Right lung (tissue), 5 donors: Measurements from ENCODE around the gene TPP1. TPM values are rescaled to one million over a fixed set of nuclear protein-coding genes. Genes with fewer than 3 reads are reported as not detected.

Experiments
- DNase-seq, 2 donors: peaks; one replicate each; pipeline ENCODE4 v3.0.0-alpha.2; 2013
- polyA plus RNA-seq, 5 donors: library from polyadenylated mRNA; unstranded; fragments of 120-200 nt; gene quantifications; one replicate each; pipeline versions ENCODE4 v1.2.1 to v1.2.3, GENCODE V29; 2013; ENCODE audit warnings: inconsistent platforms in 1 of 5, low replicate concordance in 1 of 5; ENCODE audit not compliant: insufficient read length in 5 of 5, insufficient read depth in 1 of 5

The TPP1 gene
- polyA plus RNA-seq, 5 donors, result 57.7 to 75.5 (median 72.4) TPM

DNA sequence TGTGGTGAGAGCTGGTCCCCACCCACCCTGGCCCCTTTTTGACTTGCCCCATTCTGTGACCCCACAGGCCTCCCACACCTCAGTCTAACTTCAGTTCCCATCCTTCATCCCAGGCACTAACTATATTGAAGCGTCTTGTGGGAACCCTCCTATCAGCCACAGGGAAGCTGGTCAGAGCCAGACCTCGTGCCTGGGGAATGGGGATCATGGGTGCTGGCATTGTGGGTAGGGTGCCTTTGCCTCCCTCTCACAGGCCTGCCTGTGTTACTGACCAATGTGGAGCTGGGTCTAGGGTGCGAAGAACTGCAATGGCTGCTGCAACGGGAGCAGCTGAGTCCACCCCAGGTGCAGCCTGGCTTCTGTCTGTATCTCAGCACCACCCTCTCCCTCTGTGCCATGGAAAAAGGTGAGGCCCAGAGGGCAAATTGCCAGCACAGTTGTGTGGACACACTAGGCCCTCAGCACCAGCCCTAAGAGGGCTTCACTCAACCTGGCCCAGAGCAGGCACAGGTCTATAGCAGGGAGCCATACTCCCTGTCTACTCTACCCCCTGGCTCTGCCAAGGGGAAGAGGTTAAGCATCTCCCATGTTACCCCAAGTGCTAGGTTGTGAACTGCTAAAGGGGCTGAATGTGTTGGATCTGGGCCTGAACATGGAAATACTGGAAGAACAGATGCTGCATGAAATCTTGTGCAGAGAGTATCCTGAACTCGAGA lies 53.1 kb downstream of the TPP1 start:
- DNase-seq, result no peak

DNA sequence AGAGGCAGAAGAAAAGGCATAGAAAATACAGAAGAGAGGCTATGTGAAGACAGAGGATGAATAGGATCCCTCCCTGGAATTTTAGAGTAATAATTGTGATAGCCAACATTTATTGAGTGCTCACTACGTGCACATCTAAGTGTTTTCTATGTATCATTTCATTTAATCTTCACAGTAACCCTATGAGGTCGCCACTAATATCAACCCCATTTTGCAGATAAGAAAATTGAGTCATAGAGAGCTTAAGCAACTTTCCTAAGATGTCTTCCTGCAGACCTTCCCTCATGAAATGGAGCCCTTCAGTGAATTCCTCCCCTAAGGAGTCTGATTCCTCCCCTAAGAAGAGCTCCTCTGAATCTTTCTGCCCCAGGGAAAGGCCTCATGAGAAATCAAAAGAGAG lies 53.9 kb downstream of the TPP1 start:
- no peak for DNase-seq

DNA sequence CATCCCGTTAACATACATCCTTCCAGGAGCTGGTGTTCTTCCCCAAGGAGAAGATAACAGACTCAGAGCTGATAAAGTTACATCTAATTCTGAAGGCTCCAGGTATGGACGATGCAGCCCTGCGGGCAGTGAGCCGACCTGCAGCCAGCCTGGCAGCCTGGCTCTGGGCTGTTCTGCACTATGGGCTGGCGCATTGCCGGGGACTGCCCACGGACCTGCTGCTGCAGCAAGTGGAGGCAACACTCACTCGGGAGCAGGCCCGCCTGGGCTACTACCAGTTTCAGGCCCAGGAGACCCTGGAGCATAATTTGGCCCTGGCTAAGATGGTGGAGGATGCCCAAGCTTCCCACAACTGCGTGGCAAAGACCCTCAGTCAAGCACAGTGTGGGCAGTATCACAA lies 55.6 kb downstream of the TPP1 start:
- no peak for DNase-seq

DNA sequence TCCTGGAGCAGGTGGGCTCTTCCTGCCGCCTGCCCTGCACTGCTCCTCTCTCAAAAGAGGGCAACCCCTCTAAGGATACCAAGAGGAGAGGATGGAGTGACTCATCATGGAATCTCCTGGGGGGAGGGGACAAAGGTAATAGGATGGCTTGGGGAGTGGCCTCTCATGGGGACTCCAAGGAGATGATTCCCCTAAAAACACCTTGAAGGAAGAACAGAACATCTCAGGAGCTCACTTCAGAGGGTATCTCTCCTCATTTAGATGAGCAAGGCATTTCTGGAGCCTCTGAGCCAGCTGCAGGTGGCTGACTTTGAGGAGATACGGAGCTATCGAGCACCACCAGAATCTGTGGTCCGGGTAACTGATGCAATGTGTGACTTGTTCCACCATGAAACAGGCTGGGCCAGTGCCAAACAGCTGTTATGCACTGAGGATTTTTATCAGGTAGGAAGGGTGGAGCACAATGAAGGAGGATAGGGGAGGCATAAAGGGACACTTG lies 56.1 kb downstream of the TPP1 start:
- no peak for DNase-seq

Other genes with a start within 250 kb of the TPP1 start
- 10 to 100 TPM; 18.7 to 28.7 (median 22.0) TPM for gene SMPD1, start 228.9 kb downstream of the TPP1 start, polyA plus RNA-seq
- 10 to 100 TPM; 37.6 to 47.4 (median 44.0) TPM for gene APBB1, start 200.3 kb downstream of the TPP1 start, polyA plus RNA-seq
- 1 to 10 TPM; 5.3 to 8.8 (median 8.7) TPM for gene HPX, start 178.4 kb downstream of the TPP1 start, polyA plus RNA-seq
- 10 to 100 TPM; 23.1 to 37.9 (median 27.7) TPM for gene TRIM3, start 145.5 kb downstream of the TPP1 start, polyA plus RNA-seq
- gene ARFIP2, start 138.1 kb downstream of the TPP1 start, polyA plus RNA-seq, result 10 to 100 TPM; 63.9 to 76.8 (median 71.8) TPM
- 10 to 100 TPM; 27.2 to 33.0 (median 29.8) TPM for gene TIMM10B, start 137.9 kb downstream of the TPP1 start, polyA plus RNA-seq
- gene DNHD1, start 122.1 kb downstream of the TPP1 start, polyA plus RNA-seq, result 10 to 100 TPM; 11.2 to 19.3 (median 16.3) TPM
- 10 to 100 TPM; 20.2 to 24.9 (median 22.1) TPM for gene RRP8, start 15.8 kb downstream of the TPP1 start, polyA plus RNA-seq
- 100 to 1,000 TPM; 144 to 159 (median 154) TPM for gene ILK, start 15.6 kb downstream of the TPP1 start, polyA plus RNA-seq
- gene TAF10, start 7.2 kb downstream of the TPP1 start, polyA plus RNA-seq, result 10 to 100 TPM; 53.3 to 74.1 (median 60.9) TPM
- 10 to 100 TPM; 27.5 to 41.3 (median 35.1) TPM for gene DCHS1, start 36.4 kb upstream of the TPP1 start, polyA plus RNA-seq
- gene MRPL17, start 63.9 kb upstream of the TPP1 start, polyA plus RNA-seq, result 10 to 100 TPM; 50.8 to 70.8 (median 53.7) TPM
- under 1 TPM in 1 of 5 donors, not detected in 4; 0.09 TPM for gene OR2AG2, start 152.6 kb upstream of the TPP1 start, polyA plus RNA-seq
- gene OR2AG1, start 163.6 kb upstream of the TPP1 start, polyA plus RNA-seq, result under 1 TPM; 0.03 to 0.05 (median 0.05) TPM
- under 1 TPM in 1 of 5 donors, not detected in 4; 0.07 TPM for gene OR6A2, start 180.3 kb upstream of the TPP1 start, polyA plus RNA-seq
- gene OR10A5, start 226.3 kb upstream of the TPP1 start, polyA plus RNA-seq, result not detected
- gene OR10A2, start 243.6 kb upstream of the TPP1 start, polyA plus RNA-seq, result under 1 TPM in 1 of 5 donors, not detected in 4; 0.04 TPM